SK-N-SH (cell line): ENCODE results near the gene MAP6. TPM values are rescaled to one million over a fixed set of nuclear protein-coding genes. Genes with fewer than 3 reads are reported as not detected.

Source experiments
- CTCF ChIP-seq: fragments of 200-600 bp; sonication (generic); IDR thresholded peaks from 2 replicates; pipeline ENCODE4 v1.6.1; 2017; ENCODE audit warnings: antibody characterized with exemption, mild to moderate bottlenecking, moderate library complexity
- ELF1 ChIP-seq: IDR thresholded peaks from 2 replicates; pipeline ENCODE4 v1.4.0; 2012
- EP300 ChIP-seq, 2 experiments: IDR thresholded peaks; 2 replicates each; pipeline versions ENCODE4 v1.4.0 to v1.6.1; 2012; ENCODE audit warnings: borderline replicate concordance in 1 of 2, low read depth in 1 of 2, low read length in 1 of 2
- EZH2phosphoT487 ChIP-seq: fragments of 200-600 bp; sonication (generic); IDR thresholded peaks from 2 replicates; pipeline ENCODE4 v1.6.1; 2017; ENCODE audit warnings: low read depth, mixed run types, mild to moderate bottlenecking, antibody characterized with exemption, moderate library complexity, borderline replicate concordance
- FOSL2 ChIP-seq: IDR thresholded peaks from 2 replicates; pipeline ENCODE4 v1.4.0; 2012; ENCODE audit warnings: low read depth, mild to moderate bottlenecking, moderate library complexity, borderline replicate concordance
- FOXJ3 ChIP-seq: sonication (generic); formaldehyde crosslinking; IDR thresholded peaks from 2 replicates; pipeline ENCODE4 v1.5.1; 2020; ENCODE audit warnings: mild to moderate bottlenecking, missing genetic modification reagents
- FOXM1 ChIP-seq: IDR thresholded peaks from 2 replicates; pipeline ENCODE4 v1.4.0; 2012; ENCODE audit warnings: low read depth, mild to moderate bottlenecking
- GABPA ChIP-seq: IDR thresholded peaks from 2 replicates; pipeline ENCODE4 v1.4.0; 2012; ENCODE audit warnings: low read depth, mild to moderate bottlenecking
- GATA2 ChIP-seq: sonication (generic); formaldehyde crosslinking; IDR thresholded peaks from 2 replicates; pipeline ENCODE4 v1.5.0; 2020; ENCODE audit warnings: mild to moderate bottlenecking, missing genetic modification reagents
- JUND ChIP-seq: IDR thresholded peaks from 2 replicates; pipeline ENCODE4 v1.4.0; 2012
- MEF2A ChIP-seq: IDR thresholded peaks from 2 replicates; pipeline ENCODE4 v1.4.0; 2012; ENCODE audit warnings: low read depth, borderline replicate concordance
- MXI1 ChIP-seq: IDR thresholded peaks from 2 replicates; pipeline ENCODE4 v1.6.1; 2012; ENCODE audit warnings: mild to moderate bottlenecking, low read depth, low read length, improper control_type of control experiment
- POLR2AphosphoS5 ChIP-seq: IDR thresholded peaks from 2 replicates; pipeline ENCODE4 v1.6.1; 2012; ENCODE audit warnings: low read depth, low read length
- RAD21 ChIP-seq: IDR thresholded peaks from 2 replicates; pipeline ENCODE4 v1.6.1; 2012; ENCODE audit warnings: mild to moderate bottlenecking, low read length
- RCOR1 ChIP-seq: fragments of 150-350 bp; IDR thresholded peaks from 2 replicates; pipeline ENCODE4 v1.6.1; 2017; ENCODE audit warnings: antibody characterized with exemption, low read length
- RFX5 ChIP-seq: IDR thresholded peaks from 2 replicates; pipeline ENCODE4 v1.6.1; 2012; ENCODE audit warnings: mild to moderate bottlenecking, improper control_type of control experiment, low read length
- TCF12 ChIP-seq: IDR thresholded peaks from 2 replicates; pipeline ENCODE4 v1.4.0; 2012
- YY1 ChIP-seq: IDR thresholded peaks from 2 replicates; pipeline ENCODE4 v1.4.0; 2012; ENCODE audit warnings: low read depth, mild to moderate bottlenecking
- polyA plus RNA-seq, 3 experiments: library from polyadenylated mRNA; depleted of rRNA; stranded (reverse); fragments of >200 nt; gene quantifications; 2 replicates each; pipeline ENCODE4 v1.2.3, GENCODE V29; 2012
- TF ChIP-seq, protein P1 (sequence below): fragments of 150-350 bp; IDR thresholded peaks from 2 replicates; pipeline ENCODE4 v1.6.1; 2017; ENCODE audit warnings: antibody characterized with exemption, low read length, low read depth, borderline replicate concordance
- TF ChIP-seq, protein P2 (sequence below): IDR thresholded peaks from 2 replicates; pipeline ENCODE4 v1.4.0; 2012; ENCODE audit warnings: low read depth
- TF ChIP-seq, protein P3 (sequence below): IDR thresholded peaks from 2 replicates; pipeline ENCODE4; 2012

MAP6 gene
- polyA plus RNA-seq, 1 of the 3 experiments (the other 2 are of a cell fraction) = 11.1 TPM

DNA sequence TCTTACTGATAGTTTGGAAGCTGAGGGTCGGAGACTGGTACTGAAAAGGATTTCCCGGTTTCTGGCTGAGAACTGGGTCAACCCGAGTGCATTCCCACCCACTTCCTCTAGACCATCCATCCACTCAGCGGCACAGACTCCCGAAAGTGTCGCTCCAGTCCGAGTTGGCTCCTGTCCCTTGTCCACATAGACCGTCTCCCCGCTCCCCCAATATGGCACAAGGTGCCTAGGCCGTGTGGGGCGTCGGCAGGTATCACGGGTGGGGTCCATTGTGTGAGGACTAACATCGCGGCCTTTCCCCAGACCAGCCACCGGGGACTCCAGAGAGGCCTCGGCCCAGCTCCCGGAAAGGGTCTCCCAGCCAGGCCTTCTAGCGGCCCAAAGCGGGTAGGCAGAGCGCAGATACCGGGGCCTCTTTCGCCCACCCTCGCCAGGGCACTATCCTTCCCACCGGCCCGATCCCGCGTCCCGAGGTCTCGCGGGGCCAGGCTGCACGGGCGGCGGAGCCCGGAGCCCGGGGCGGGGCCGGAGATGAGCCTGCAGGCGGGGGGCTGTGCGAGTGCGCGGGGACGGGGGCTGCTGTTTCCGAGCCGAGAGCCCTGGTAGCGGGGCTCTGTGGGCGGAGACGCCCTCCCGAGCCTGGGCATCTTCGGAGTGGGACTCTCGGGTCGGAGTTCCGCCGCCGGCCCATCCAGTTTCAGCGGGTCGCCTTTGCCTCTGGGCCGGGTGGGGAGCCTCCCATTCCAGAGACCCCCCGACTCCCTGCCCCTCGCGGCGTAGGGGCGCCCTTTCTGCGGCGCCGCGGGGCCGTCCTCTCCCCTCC, 85.7 kb downstream of the MAP6 start (continued):
- TF ChIP-seq CTCF = peak; percentile 50
- no peak for TF ChIP-seq EZH2phosphoT487
- TF ChIP-seq TCF12 = no peak
- no peak for TF ChIP-seq FOSL2
- TF ChIP-seq, protein P1, sequence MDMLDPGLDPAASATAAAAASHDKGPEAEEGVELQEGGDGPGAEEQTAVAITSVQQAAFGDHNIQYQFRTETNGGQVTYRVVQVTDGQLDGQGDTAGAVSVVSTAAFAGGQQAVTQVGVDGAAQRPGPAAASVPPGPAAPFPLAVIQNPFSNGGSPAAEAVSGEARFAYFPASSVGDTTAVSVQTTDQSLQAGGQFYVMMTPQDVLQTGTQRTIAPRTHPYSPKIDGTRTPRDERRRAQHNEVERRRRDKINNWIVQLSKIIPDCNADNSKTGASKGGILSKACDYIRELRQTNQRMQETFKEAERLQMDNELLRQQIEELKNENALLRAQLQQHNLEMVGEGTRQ = no peak
- no peak for TF ChIP-seq ELF1
- TF ChIP-seq, protein P2, sequence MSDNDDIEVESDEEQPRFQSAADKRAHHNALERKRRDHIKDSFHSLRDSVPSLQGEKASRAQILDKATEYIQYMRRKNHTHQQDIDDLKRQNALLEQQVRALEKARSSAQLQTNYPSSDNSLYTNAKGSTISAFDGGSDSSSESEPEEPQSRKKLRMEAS = peak; percentile 54
- TF ChIP-seq, protein P3, sequence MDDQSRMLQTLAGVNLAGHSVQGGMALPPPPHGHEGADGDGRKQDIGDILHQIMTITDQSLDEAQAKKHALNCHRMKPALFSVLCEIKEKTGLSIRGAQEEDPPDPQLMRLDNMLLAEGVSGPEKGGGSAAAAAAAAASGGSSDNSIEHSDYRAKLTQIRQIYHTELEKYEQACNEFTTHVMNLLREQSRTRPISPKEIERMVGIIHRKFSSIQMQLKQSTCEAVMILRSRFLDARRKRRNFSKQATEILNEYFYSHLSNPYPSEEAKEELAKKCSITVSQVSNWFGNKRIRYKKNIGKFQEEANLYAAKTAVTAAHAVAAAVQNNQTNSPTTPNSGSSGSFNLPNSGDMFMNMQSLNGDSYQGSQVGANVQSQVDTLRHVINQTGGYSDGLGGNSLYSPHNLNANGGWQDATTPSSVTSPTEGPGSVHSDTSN = no peak
- TF ChIP-seq GATA2 = no peak
- no peak for TF ChIP-seq RFX5
- TF ChIP-seq JUND = no peak
- TF ChIP-seq YY1 = no peak
- TF ChIP-seq EP300 (IDR thresholded peaks at IDR 0.05; ENCODE audit: borderline replicate concordance in 1 of 2, low read depth in 1 of 2, low read length in 1 of 2) = no peak
- TF ChIP-seq MXI1 = no peak
- no peak for TF ChIP-seq GABPA
- TF ChIP-seq POLR2AphosphoS5 = peak; percentile 56; the same call in 1 of the 2 replicates
- no peak for TF ChIP-seq FOXJ3
- TF ChIP-seq MEF2A = no peak
- TF ChIP-seq FOXM1 = no peak
- no peak; the same call in 1 of the 2 replicates for TF ChIP-seq RAD21
- TF ChIP-seq RCOR1 = peak; percentile 48; the same call in 1 of the 2 replicates
